Pancreas (tissue), 10 donors: ENCODE data around the gene VAV2. TPM values are rescaled to one million over a fixed set of nuclear protein-coding genes. Genes with fewer than 3 reads are reported as not detected.

Experiments
- ATAC-seq, 4 donors: fragments of 200-7000 bp; cut with Tn5 transposase; one replicate each; pipeline versions ENCODE4 v1.8.0 to v1.9.1; 2020; ENCODE audit warnings: mild to moderate bottlenecking in 4 of 4, moderate library complexity in 4 of 4
- DNase-seq, 6 donors: peaks; one replicate each; pipeline ENCODE4 v3.0.0-alpha.2; 2020
- FAIRE-seq: peaks from 2 replicates; lab custom pipeline; 2012; peaks lifted over from hg19 to GRCh38; lab: Jason Lieb, UNC
- H3K27ac ChIP-seq, 4 donors: fragments of 200-600 bp; sonication (generic); 1 replicate in 3 of 4; 2 replicates in 1 of 4; pipeline versions ENCODE4 v1.5.0 to v1.8.0; 2020
- H3K27me3 ChIP-seq, 4 donors: fragments of 200-600 bp; one replicate each; pipeline ENCODE4 v1.8.0; 2021
- H3K36me3 ChIP-seq, 3 donors: fragments of 200-600 bp; sonication (generic) in 1 of 3; one replicate each; pipeline versions ENCODE4 v1.5.0 to v1.8.0; 2020 to 2021
- H3K4me1 ChIP-seq, 3 donors: fragments of 200-600 bp; one replicate each; pipeline ENCODE4 v1.8.0; 2021
- H3K4me3 ChIP-seq, 4 donors: fragments of 200-600 bp; sonication (generic) in 2 of 4; one replicate each; pipeline versions ENCODE4 v1.5.0 to v1.8.0; 2020 to 2021
- H3K9me3 ChIP-seq, 4 donors: fragments of 200-600 bp; one replicate each; pipeline ENCODE4 v1.8.0; 2021
- CTCF ChIP-seq, 4 donors: fragments of 200-600 bp; sonication (generic) in 3 of 4; IDR thresholded peaks; one replicate each; pipeline versions ENCODE4 v1.5.0 to v1.8.0; 2021; ENCODE audit warnings: antibody characterized with exemption in 4 of 4
- WGBS, 2 donors: extraction: QIAGEN DNeasy Blood & Tissue Kit; methylation state at CpG; one replicate each; pipeline ENCODE4 v1.1.7; 2013; 5-methylcytosine and 5-hydroxymethylcytosine counted together
- intact Hi-C, 3 donors: fragments of 100-400 bp; cut with DNase I; formaldehyde crosslinking; loops; one replicate each; pipeline versions ENCODE4 v1.11.1 to v1.14.2; 2022
- polyA plus RNA-seq, 2 donors: library from polyadenylated mRNA; stranded (reverse); fragments of 200-250 nt; gene quantifications; one replicate each; pipeline ENCODE4 v1.2.3, GENCODE V29; 2013
- total RNA-seq, 6 donors: library from RNA; stranded (reverse); fragmentation: NEBNext Ultra II Directional in 4 of 6; extraction: Animal tissue kit (Norgen Biotek cat#: 25700) in 4 of 6; gene quantifications; one replicate each; pipeline versions ENCODE4 v1.2.1 to v1.2.4, GENCODE V29; 2021 to 2023
- donor health status: healthy with polysubstance abuse.
- donor health status: DM: no; HTN: no; CAD: no; lungs with moderate emphysema.
- donor health status: DM: no; HTN: no; CAD: no.
- donor health status: control.
- donor health status: control.
- donor health status: Bipolar disorder and iron deficiency.
- donor health status: DM: yes; HTN: yes; CAD: no.
- donor health status: DM: no; HTN: no; CAD: no.
- donor health status: DM: no; HTN: no; CAD: no.
- donor health status: DM: yes; HTN: yes; CAD: no.

VAV2 gene
- total and polyA plus RNA-seq, 8 donors = 20.5 to 41.0 (median 33.6) TPM

GRCh38 chr9:133891741-133892140, 100.4 kb downstream of the VAV2 start:
- H3K4me3 ChIP-seq = no peak overlapping the region
- ATAC-seq = no peak
- H3K4me1 ChIP-seq = peaks cover 0 to 12% (median 12%) of the 10 kb centered on the region in 3 donors
- no peaks in the 10 kb centered on the region for H3K36me3 ChIP-seq
- WGBS, 2 donors = 91 to 93% methylated on average over 7 of the region's 7 CpGs
- TF ChIP-seq CTCF (IDR thresholded peaks at IDR 0.05) = no peak
- no peak overlapping the region for H3K27ac ChIP-seq
- FAIRE-seq = no peak
- H3K9me3 ChIP-seq = no peaks in the 10 kb centered on the region
- DNase-seq = no peak
- intact Hi-C loops = no loop called here
- H3K27me3 ChIP-seq = no peaks in the 10 kb centered on the region

- no peak overlapping the region for H3K27ac ChIP-seq
- H3K27me3 ChIP-seq = no peaks in the 10 kb centered on the region
- H3K4me3 ChIP-seq = no peak overlapping the region
- no peak for TF ChIP-seq CTCF (IDR thresholded peaks at IDR 0.05)
- H3K4me1 ChIP-seq = peaks cover 0 to 12% (median 12%) of the 10 kb centered on the region in 3 donors
- 93 to 94% methylated on average over 8 of the region's 8 CpGs for WGBS, 2 donors
- DNase-seq (no peak), FAIRE-seq (no peak), ATAC-seq (no peak)
- H3K9me3 ChIP-seq = no peaks in the 10 kb centered on the region
- no peaks in the 10 kb centered on the region for H3K36me3 ChIP-seq
- intact Hi-C loops = no loop called here
These were observed 101.5 kb downstream of the VAV2 start for GRCh38 chr9:133890583-133890982.

- Histone ChIP-seq H3K4me3 (no peak overlapping the region), H3K4me1 (peaks cover 0 to 12% (median 12%) of the 10 kb centered on the region in 3 donors), H3K9me3 (no peaks in the 10 kb centered on the region), H3K27ac (peak overlapping the region in 1 of 4 donors; percentile 38), H3K27me3 (no peaks in the 10 kb centered on the region), H3K36me3 (no peaks in the 10 kb centered on the region)
- ATAC-seq (peak in 1 of 4 donors; percentile 28), FAIRE-seq (no peak), DNase-seq (no peak)
- TF ChIP-seq CTCF (IDR thresholded peaks at IDR 0.05) = no peak
- 88 to 91% methylated on average over 24 of the region's 24 CpGs for WGBS, 2 donors
- intact Hi-C loops = no loop called here
These were observed 102.4 kb downstream of the VAV2 start for GRCh38 chr9:133889584-133890301.

GRCh38 chr9:133888809-133889491, 103.2 kb downstream of the VAV2 start:
- WGBS, 2 donors = 83 to 84% methylated on average over 25 of the region's 25 CpGs
- no peaks in the 10 kb centered on the region for H3K9me3 ChIP-seq
- ATAC-seq = peak in 2 of 4 donors; percentile 11 to 14
- no peaks in the 10 kb centered on the region for H3K27me3 ChIP-seq
- intact Hi-C loops = no loop called here
- DNase-seq = no peak
- no peak overlapping the region for H3K4me3 ChIP-seq
- H3K4me1 ChIP-seq = peaks cover 0 to 12% (median 12%) of the 10 kb centered on the region in 3 donors
- no peaks in the 10 kb centered on the region for H3K36me3 ChIP-seq
- H3K27ac ChIP-seq = peak overlapping the region in 2 of 4 donors; percentile 17 to 41
- TF ChIP-seq CTCF (IDR thresholded peaks at IDR 0.05) = no peak
- no peak for FAIRE-seq
